Activated naive CD8-positive, alpha-beta T cell treated with anti-CD3 and anti-CD28 coated beads, Interleukin-2, amount 50 U/mL, for 16 hours (primary cell): ENCODE data around the gene PLCG2.

Source experiments
- DNase-seq: peaks from one replicate; pipeline ENCODE4 v3.0.0-alpha.2; 2020; ENCODE audit warnings: low read depth, low spot score

The PLCG2 gene

DNA sequence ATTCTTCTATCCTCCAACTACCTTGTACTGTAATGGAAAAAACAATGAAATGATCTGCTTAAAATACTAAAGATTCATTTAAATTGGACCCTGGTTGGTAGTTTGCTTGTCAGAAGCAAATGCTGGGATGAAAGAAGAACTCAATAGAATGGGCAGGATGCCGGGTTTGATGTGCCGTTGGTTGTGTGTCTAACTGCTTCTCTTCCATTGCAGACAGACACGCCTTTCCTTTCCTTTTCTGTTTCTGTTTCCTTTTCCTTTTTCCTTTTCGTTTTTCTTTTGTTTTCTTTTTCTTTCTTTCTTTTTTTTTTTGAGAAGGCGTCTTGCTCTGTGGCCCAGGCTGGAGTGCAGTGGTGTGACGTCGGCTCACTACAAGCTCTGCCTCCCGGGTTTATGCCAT is 64.6 kb downstream of the PLCG2 start:
- no peak for DNase-seq

DNA sequence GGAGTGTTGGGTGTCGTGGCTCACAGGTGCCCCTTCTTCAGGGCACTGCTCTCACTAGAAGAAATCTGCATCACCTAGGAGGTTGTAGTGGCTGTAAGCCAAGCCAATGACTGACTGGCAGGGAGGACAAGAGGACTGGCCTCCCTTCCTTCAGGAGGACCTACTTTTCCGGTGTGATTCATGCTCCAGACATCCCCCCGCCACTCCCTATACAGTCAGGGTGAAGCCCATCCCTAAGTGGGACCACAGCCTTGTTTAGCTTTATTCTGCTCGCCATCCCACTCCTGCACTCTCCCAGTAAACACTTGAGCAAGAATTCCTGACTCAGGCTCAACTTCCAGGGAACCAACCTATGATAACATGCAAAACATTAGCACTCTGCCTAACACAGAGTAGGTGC is 67.0 kb downstream of the PLCG2 start:
- no peak for DNase-seq

DNA sequence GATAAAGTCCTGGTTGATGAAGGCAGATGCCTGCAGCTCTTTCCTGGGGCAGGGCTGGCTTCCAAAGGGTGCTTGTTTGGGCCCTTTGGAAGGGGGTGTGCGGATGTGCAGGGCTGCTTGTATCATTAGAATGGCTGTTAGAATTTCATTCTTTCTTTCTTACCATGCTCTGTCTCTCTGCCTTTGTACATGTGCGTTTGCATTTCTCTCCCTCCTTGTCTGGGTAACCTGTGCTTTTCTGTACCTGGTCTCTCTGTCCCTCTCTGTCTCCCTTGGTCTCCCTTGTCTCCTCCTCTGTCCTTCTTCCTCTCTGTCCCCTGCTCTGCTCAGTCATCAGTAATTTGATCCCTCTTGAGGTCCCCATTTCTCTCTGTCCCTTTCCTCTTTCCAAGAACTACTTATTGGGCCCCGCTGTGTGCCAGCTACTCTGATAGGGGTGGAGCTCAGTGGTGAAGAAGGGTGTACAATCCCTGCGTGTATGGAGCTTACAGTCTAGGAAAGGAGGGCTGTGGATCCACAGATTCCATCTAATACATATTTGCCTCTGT is 69.3 kb downstream of the PLCG2 start:
- DNase-seq: no peak

DNA sequence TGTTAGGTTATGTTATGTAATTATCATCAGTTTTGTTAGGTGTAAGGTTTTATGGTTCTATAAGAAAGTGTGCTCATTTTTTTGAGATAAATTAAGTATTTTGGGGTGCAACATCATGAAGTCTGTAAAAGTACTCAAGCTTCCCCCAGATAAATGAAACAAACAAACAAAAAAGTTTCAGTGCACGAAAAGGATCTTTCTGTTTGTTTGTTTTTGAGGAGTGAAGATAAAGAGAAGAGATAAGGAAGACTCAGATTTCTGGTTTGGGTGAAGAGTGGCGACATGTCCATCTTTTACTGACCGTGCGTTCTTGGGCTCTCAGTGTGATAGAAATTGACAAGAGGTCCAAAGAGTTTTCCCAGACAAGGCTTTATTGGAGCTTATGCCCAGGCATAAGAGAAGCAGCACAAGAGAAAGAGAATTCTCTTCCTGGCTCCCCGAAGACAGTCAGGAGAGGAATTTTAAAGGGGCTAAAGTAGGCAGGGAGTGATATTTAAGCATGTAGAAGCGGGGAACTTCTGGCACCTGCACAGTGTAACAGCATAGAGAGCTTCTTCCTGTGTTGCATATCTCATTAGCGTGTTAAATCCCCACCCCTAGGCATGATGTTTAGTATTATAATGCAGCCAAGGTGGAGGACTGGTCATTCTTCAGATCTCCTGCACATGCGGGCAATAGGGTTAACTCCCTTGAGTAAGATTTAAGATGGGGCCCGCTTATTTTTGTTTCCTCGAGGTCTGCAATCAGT is 71.3 kb downstream of the PLCG2 start:
- no peak for DNase-seq

DNA sequence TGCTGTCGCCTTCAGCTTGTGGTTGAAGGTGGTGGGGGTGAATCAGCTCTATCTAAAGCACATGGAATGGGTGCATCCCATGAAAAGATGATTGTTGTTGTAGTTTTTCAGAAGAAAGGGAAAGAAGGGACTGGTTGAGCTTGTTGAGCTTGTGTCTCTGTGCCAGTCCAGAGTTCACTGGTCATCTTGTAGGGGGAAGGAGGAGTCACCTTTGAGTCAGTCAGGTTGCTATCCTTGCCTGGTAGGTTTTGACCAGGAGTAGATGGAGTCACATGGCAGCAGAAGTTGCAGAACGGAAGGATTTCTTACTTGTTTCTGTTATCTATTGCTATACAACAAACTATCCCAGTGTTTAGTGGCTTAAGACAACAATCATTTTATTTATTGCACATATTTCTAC is 73.3 kb downstream of the PLCG2 start:
- no peak for DNase-seq

DNA sequence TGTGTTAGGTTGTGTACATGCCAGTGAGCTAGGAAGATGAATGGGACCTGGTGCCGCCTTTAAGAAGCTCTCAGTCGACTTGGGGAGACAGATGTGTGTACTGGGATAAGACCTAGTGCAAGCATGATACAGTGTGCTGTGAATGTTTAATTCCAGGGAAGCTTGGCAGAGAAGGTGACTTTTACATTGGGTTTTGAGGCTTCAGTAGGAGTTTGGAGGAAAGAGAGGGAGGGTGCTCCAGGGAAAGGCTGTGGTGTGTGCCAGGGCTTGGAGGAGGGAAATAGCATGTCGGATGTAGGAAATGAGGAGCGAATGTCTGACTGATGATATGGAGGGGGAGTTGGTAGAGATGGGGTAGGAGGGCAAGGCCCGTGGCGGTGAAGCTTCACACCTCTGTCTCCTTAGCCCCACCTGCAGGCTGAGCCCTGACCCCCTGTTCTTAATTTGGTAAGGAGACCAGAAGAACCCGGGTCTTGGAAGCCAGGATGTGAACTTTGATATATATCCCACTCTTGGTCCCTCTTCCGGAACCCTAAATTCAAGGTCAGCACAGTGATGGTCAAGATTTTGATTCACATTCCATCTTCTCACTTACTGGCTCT is 76.6 kb downstream of the PLCG2 start:
- DNase-seq: no peak

DNA sequence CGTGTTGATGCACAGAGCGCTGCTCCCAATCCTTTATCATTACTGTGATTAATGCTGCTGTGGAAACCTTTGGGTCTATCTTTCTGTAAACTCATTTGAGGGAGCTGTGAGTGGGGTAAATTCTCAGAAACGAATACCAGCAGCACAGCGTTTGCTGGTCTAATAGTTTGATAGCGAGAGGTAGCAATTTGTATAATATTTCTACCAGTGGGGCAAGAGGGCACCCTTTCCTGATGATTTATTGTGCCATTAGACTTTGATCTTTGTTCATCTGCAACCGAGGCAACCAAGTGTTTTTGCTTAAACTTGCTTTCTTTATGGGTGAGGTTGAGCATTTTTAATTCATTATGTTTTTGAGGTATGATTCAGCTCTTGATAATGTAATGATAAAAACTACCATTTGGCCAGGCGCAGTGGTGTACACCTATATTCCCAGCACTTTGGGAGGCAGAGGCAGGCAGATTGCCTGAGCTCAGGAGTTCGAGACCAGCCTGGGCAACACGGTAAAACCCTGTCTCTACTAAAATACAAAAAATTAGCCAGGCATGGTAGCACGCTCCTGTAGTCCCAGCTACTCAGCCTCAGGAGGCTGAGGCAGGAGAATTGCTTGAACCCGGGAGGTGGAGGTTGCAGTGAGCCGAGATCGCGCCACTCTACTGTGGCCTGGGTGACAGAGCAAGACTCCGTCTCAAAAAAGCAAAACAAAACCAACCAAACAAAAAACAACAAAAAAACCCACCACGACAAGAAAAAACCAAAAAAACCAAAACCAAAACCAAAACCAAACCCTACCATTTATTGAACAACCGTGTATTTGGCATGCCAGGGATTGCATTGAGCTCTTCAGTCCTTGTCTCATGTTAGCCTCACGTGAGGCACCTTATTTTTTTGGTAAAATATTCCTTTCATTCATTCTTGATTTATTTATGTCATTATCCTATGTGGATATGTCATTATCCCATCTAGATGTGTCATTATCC is 81.5 kb downstream of the PLCG2 start:
- DNase-seq: no peak

DNA sequence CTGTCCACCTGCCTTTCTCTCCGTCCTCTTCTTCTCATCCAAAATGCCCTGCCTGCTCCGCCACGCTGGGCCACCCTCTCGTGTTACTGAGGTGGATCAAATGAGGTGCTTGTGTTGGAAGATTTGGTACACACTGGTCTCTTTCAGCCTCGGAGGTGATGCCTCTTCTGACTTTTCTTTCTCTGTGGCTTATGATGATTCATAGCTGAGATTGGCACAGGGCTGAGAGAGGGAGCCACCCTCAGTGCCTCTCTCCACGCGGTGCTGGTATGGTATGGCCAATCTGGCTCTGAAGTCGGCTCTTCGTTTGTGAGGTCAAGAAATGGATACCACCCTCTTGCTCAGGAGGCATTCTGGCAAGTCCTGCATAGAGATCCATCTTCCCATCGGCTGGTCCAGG is 82.4 kb downstream of the PLCG2 start:
- DNase-seq: no peak

DNA sequence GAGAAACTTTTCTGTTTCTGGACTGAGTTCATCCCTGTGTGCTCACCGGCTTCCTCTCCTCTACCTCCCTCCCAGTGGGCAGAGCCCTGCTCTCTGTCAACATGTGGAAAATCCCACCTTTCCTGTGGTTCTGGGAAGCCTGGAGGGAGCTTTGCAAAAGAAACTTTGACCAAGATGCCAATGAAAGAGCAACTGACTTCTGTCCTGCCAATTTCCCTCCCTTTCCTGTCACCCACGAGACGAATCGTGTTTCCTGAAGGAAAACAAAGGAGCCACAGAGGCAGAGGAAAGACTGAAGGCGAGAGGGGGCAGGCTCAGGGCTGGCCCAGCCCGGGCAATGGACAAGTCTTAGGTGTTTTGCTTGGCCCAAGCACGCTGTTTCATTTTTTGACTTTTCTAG is 82.8 kb downstream of the PLCG2 start:
- DNase-seq: no peak

DNA sequence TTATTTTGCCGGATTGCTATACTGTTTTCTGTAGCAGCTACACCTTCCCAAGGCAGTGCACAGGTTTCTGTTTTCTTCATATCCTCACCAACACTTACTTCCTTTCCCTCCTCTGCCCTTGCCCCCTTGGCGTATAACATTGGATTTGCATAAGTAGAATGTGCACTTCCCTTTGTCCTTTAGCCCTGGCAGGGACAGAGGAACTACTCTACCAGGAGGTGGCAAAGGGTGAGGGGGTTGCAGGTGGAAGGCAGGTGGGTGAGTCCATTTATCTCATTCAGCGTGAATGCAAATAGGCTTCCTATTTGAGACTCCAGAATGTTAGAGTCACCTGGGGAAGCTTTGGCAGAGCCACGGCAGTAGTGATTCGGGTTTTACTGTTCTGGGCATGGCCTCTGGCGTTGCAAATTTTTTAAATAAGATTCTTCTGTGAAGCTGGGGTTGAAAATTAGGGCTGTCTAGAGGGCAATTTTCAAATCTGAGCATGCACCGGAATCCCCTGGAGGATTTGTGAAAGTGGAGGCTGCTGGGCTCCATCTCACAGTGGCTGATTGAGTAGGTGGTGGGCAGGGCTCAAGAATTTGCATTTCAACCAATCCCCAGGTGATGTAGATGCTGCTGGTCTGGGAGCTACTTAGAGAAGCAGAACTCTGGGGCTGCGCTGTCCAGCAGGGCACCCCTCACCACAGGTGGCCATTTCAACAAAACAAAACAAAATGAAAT is 84.7 kb downstream of the PLCG2 start:
- DNase-seq: no peak

DNA sequence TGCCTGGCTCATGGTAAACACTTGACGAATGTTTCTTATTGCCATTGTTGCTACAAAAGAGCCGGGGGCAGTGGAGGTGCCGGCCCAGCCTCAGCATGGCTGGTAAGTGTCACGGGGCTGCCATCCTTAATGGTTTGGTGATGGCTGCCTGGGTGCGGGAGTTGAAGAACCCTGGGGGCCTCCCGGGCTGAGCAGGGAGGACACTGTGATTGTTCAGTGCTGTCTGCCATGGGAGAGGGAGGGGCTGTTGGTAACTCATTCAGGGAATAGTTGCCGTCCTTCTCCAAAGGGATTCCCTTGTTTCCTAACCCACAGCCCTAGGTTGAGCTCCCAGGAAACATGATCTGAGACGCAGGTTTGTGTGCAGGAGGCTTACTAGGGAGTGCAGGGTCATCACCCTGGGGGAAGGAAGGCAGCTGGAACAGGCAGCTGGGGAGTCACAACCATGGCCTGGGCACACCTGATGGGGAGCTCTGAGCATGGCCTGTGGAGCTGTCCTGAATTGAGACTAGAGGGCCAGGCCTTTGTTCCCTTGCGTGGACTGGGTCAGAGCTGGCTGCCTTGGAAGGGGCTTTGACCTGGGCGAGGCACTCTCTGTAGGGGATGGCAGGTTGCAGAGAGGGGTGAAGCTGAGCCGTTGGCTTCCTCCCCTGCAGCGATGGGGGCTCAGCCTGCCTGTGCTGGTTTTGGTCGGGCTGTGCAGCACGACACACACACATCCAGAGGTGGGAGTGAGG is 85.7 kb downstream of the PLCG2 start:
- no peak for DNase-seq

DNA sequence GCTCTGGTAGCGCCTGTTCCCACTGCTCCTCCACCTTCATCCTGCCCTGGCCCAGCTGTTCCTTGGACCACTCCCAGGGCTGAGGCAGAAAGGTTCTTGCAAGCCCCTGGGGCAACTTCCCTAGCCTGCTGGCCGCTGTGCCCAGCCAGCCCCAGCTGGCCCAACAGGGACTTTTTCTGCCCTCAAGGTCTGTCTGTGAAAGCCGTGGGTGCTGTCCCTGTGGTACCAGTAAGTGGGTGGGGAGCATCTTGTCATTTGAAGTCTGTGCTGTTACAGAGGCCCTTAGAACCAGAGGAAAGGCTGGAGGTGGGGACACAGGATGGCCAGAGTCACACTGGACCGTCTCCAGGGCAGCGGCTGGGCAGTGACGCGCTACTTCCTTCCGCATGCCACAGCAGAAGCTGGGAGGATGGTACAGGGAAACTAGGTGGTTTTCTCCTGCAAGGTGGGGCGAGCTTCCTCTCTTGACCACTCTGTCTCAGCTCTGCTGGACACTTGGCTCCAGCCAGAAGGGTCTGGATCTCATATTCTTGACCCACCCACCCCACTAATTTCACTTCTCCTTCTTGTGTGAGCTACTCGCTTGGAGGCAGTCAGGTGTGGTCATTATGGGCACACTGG is 87.8 kb downstream of the PLCG2 start:
- DNase-seq: no peak

DNA sequence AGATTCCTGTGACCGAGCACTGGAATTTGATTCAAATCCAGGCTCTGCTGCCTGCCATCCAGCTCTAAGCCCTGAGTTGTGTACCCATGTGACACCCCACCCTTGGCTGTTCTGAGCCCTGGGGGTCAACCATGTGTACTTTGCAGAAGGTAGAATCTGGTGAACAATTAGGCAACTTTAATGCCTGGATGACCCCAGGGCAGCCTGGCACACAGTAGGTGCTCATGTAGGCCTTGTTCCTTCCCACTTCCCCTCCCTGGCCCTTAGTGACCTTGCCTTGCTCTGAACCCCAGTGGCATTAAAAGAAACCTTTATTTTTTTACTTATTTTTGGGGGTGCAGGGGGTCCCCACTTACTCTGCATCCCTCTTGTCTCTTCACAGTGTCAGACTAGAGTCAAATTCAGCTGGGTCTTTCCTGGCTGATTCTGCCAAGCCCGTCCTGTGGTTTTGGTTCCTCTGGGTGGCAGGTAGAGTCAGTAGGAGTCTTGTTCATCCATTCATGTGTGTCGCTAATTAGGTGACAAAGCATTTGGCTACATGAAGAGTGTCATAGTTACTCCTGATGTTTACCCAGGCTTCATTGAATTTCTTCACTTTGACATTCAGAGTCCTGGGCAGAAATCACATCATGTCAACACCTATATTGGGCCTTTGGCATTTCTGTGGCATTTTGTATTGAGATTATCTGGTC is 89.1 kb downstream of the PLCG2 start:
- no peak for DNase-seq

DNA sequence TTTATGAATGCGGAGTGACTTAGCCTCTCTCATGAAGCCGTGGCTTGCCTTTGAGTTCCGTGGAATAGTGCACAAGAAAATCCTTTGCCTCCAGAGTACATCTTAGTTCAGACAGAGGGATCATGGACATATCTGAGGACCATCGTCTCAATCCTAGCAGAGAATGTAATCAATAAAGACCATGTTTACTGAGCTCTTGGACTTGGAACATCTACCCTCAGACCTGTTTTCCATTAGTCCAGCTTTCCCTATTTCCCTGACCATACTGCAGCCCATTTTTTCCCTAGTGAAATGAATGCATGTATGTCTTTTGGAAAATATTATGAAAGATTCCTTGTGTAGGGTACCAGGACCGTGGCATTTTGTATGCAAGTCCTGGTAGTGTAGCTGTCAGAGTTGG is 90.2 kb downstream of the PLCG2 start:
- no peak for DNase-seq

DNA sequence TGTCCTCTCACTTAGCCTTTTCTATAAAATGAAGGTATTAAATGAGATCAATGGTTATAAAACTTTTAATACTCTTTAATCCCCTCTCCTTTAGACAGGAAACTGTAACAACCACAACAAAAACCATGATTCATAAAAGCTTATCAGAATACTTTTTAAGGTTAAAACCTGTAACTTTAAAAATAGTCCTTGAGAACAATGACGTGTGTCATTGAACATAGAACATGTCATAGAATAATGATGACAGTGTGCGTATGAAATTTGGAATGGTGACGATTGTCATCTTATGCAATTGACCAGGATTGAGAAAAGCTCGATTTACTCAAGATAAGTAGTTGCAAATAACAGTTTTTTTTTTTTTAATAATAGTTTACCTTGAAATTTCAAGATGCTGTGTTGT is 94.1 kb downstream of the PLCG2 start:
- DNase-seq: no peak

DNA sequence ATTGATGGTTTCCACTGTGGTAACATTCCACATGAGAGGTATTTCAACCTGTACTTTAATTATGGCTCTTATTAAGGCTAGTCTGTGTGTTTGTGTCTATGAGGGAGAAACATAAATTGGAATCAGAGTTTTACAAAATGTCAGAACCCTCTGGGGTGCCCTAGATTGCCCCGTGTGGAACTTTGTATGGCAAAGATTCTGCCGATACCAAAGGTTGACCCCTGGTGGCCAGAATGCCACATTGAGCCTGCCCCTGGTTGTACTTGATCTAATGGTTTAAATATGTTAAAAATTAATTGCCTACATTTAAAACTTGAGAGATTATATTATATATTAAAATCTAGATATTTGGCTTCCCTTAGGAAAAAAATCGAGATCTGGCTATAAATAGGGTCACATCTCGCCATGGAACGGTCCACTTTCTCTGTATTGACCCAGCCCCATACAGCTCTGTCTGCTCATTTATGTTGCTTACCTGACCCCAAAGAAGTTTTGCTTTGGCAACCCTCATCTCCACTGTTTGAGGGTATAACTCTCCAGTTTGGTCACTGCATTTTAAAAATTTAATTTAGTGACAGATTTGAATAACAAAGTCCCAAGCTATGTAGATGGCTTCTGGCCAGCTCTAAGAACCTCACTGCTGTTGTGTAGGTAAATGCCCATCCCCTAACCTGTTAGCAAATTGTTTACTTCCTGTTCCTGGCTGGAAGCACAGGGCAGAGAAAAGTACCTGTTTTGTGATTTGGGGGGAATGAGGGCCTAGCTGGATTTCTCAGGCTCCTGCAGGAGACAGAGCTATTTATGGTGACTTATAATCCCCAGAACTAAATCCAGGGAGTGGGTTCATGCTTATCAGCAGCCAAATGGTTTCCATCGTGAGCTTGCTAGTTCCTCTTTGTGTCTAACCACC is 95.0 kb downstream of the PLCG2 start:
- no peak for DNase-seq

DNA sequence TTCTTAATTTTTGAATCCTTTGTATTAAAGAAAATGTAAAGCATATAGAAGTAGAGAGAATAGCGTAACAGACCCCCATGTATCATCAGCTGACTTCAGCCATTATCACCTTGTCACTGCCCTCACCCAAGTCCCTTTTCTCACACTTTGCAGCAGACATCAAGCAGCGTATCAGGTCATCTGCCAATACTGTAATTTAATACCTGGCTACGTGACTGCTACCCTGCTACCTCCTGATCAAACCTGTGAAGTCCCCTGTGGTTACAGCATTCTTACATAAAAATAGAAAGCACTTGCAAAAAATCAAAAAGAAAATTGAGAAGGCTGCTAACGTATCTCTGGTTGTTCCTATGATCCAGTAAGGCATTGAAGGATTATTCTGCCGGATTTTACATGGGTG is 96.4 kb downstream of the PLCG2 start:
- no peak for DNase-seq

DNA sequence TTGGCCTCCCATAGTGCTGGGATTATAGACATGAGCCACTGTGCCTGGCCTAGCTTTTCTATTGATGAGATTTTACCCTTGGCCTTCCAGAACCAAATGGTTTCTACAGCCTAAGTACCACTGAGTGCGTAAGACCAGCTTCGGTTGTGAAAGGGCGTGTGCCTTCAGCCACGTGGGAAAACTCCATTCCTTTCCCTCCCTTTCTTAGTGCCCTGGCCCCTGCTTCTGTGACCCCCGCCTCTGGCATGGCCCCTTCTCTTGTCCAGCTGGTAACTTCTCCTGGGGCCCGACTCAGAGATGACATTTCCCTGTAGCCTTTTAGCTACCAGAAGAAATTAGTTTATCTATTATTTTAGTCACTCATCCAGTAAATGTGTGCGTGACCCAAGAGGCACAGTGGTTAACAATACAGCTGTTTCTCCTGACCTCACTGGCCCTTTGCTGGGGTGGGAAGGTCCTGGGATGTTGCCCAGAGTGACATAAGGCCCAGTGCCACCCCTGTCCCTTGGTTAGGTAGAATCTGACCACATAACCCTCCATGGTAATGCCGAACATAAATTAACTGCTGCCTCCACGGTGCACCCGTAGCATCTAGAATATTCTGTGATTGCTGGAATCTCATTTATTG is 97.3 kb downstream of the PLCG2 start:
- no peak for DNase-seq
